Ecto neural progenitor cell (in vitro differentiated cells): ENCODE data around the gene RPL41.

ENCODE experiments used
- DNase-seq: peaks from one replicate; pipeline ENCODE4 v3.0.0-alpha.2; 2018; ENCODE audit warnings: low spot score

RPL41 gene

GRCh38 chr12:56127888-56128669 lies 11.6 kb downstream of the RPL41 start, which contains the start of gene ESYT1:
TSS of gene ESYT1 (plus strand) at chr12:56128267. CDS start at chr12:56128320, 53 bp downstream.
- DNase-seq, result peak; percentile 100

GRCh38 chr12:56128670-56129205 lies 12.3 kb downstream of the RPL41 start:
- DNase-seq, result peak; percentile 72

GRCh38 chr12:56129206-56129941 lies 12.9 kb downstream of the RPL41 start:
- peak; percentile 86 for DNase-seq

GRCh38 chr12:56129942-56130495 lies 13.6 kb downstream of the RPL41 start:
- no peak for DNase-seq

GRCh38 chr12:56130876-56131275 lies 14.4 kb downstream of the RPL41 start:
- no peak for DNase-seq

GRCh38 chr12:56134897-56135296 lies 18.5 kb downstream of the RPL41 start:
- no peak for DNase-seq

GRCh38 chr12:56137853-56138571 lies 21.6 kb downstream of the RPL41 start:
- DNase-seq, result no peak

- no peak for DNase-seq
Observed at GRCh38 chr12:56141946-56142784, 25.7 kb downstream of the RPL41 start.

GRCh38 chr12:56143217-56143616 lies 26.8 kb downstream of the RPL41 start:
- DNase-seq, result no peak

GRCh38 chr12:56143870-56144269 lies 27.4 kb downstream of the RPL41 start:
- DNase-seq, result no peak

GRCh38 chr12:56145217-56145616 lies 28.8 kb downstream of the RPL41 start:
- no peak for DNase-seq

- DNase-seq, result no peak
Observed at GRCh38 chr12:56146492-56147460, 30.3 kb downstream of the RPL41 start.

GRCh38 chr12:56150563-56150962 lies 34.1 kb downstream of the RPL41 start:
- no peak for DNase-seq

- DNase-seq, result peak; percentile 83
Observed at GRCh38 chr12:56151672-56152131, 35.3 kb downstream of the RPL41 start.

- peak; percentile 97 for DNase-seq
Observed at GRCh38 chr12:56152132-56152755, 35.8 kb downstream of the RPL41 start, which contains the start of gene MYL6B. TSS of gene MYL6B (plus strand) at chr12:56152587. CDS start at chr12:56153919, 1,332 bp downstream.

- DNase-seq, result no peak
Observed at GRCh38 chr12:56152756-56153677, 36.6 kb downstream of the RPL41 start.

- no peak for DNase-seq
Observed at GRCh38 chr12:56153678-56154065, 37.2 kb downstream of the RPL41 start.

- no peak for DNase-seq
Observed at GRCh38 chr12:56154246-56154771, 37.9 kb downstream of the RPL41 start.
